Activated CD4-positive, alpha-beta T cell treated with anti-CD3 and anti-CD28 coated beads for 24 hours (primary cell): ENCODE data around the gene RHOB.

Source experiments
- DNase-seq, 2 donors: peaks; one replicate each; pipeline ENCODE4 v3.0.0-alpha.2; 2020; ENCODE audit warnings: low read depth in 2 of 2

Gene RHOB

GRCh38 chr2:20438334-20439192 lies 8.3 kb upstream of the RHOB start:
- no peak for DNase-seq

GRCh38 chr2:20439193-20439475 lies 7.7 kb upstream of the RHOB start:
- DNase-seq, result no peak

- DNase-seq, result no peak
Observed at GRCh38 chr2:20439503-20439902, 7.4 kb upstream of the RHOB start.

DNA sequence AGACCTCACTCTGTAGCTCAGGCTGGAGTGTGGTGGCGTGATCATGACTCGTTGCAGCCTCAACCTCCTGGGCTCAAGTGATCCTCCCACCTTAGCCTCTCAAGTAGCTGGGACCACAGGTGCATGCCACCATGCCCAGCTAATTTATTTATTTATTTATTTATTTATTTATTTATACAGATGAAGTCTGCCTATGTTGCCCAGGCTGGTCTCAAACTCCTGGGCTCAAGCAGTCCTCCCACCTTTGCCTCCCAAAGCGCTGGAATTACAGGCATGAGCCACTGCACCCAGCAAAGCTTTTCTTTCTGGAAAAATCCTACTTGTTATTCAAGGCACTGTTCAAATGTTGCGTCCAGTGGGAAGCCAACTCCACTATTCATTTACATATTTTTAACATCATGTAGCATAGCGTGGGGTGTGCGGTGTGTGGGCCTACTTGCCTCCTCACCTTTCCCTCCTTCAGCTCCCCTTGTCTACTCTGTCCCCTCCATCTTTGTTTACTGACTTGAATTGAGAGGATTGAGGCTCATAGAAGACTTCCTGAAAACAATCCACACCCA lies 6.8 kb upstream of the RHOB start:
- DNase-seq, result no peak

- no peak for DNase-seq
Observed at GRCh38 chr2:20443276-20443920, 3.5 kb upstream of the RHOB start.

- no peak for DNase-seq
Observed at GRCh38 chr2:20444101-20444992, 2.5 kb upstream of the RHOB start.

DNA sequence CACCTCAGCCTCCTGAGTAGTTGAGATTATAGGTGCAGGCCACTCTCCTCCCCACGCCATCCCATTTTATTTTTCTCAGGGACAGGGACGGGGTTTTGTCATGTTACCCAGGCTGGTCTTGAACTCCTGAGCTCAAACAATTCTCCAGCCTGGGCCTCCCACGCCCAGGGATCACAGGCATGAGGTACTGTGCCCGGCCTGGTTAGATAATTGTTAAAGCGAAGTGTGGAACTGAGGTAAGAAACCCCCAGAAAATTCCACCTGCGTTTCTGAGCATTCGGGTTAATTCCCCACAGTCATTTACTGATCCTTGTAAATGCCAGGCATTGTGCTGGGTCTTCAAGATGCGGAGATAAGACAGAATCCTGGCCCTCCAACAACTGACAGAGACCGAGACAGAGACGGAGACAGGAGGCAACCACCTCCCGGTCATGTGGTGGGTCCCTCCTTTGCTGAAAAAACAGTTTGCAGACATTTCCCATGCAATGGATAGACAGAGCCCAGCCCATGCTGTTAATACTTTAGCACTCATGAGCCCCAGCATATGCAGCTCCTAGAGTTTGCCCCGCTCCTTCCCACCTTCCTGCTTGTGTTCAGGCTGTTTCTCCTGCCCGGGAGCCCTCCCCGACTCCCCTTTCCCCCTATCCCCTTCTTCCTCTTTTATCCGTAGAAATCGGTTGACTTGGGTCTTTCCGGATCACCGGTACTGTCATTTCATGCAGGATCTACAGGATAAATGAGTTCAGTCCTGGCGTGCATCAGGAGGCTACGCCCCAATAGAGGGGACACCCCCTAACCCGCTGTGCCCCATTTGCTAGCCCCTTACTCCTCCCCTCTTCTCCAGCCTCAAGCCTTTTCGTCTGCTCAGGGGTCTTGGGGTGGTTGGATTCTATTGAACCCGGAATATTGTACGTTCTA lies 1.6 kb upstream of the RHOB start:
- DNase-seq, result no peak

- no peak for DNase-seq
Observed at GRCh38 chr2:20446255-20446916, 488 bp upstream of the RHOB start.

- DNase-seq, result no peak
Observed at GRCh38 chr2:20447437-20448245, 767 bp downstream of the RHOB start.

- no peak for DNase-seq
Observed at GRCh38 chr2:20448246-20448976, 1.5 kb downstream of the RHOB start.

GRCh38 chr2:20448977-20449306 lies 2.1 kb downstream of the RHOB start:
- DNase-seq, result no peak

DNA sequence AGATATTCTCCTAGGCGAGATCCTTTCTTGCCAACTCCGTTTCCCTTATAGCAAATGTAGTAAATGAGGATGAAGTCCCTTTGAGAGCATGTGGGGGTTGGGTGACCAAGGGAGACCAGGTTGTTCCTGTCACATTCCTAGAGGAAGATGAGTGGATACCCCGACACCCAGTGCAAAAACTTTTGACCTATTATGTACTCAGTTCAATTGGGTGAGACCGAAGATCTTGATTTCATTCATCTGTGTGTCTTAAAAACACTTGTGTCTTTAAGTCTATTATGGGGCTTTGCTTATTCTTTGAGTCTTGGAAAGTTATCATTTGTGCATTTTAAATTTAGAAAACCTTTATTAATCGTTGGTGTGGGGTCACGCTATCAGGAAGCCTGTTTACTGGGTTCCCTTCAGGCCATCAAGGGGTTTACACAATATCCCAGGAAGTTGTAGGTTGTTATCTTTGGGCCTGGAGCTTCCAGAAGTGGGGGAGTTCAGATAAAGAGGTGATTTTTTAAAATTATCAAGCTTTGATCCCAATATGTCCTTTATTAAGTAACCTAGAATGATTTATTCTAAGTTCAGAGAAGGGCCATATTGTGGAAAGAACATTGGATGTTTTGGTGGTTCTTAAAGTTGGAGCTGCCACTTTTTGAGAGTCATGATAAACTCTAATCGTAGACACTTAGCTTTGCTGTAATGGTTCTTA lies 2.8 kb downstream of the RHOB start:
- no peak for DNase-seq

DNA sequence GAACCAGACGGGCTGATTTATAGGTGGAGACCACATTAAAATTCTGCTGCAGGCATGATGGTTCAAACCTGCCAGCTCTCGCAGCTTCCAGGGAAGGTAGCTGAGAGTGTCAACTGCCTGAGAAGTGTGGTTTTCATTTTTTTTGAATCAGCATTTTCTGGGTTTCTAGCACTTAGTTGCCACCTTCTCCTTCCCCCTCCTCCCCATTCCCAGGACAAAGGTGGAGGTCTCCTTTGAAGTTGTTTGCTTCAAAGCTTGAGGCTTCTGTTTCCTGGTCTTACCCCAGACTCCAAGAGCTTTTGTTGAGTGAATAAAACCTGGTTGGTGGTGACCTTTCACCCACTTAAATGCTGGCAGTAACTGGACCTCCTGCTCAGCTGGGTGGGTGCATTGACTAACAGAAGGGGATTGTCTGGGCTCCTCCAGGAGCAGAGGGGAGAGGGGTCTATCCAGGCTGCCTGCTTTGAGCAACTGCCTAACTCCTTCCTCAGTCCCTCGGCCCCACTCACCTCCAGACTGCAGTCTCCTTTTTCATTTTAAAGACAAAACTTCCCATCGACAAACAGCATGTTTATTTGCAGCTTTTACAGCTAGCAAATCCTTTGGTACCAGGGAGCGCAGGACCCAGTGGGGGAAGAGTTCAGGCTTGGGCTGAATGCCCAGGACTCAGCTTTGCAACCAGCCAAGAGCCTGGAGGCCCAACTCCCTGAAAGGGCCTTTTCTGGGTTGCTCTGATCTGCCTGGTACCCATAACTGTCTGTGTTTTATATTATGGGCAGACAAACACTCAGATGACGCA lies 3.5 kb downstream of the RHOB start:
- no peak for DNase-seq

GRCh38 chr2:20451000-20451290 lies 4.1 kb downstream of the RHOB start:
- no peak for DNase-seq

DNA sequence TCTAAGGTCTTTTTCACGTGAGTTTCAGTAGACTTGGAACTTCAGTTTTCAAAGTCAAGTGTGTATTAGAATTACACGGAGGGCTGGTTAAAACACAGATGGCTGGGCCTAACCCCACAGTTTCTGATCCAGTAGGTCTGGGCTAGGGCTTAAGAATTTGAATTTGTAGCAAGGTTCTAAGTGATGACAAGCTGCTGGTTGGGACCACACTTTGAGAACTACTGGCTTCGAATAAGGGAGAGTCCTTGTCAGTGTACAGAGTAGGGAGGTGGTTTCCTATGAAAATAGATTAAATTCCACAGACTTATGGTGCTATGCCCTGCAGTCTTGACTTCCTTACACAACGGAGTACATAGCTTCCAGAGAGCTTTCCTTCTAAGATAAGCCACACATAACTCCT lies 4.5 kb downstream of the RHOB start:
- no peak for DNase-seq

- no peak for DNase-seq
Observed at GRCh38 chr2:20451761-20452499, 5.1 kb downstream of the RHOB start.

- no peak for DNase-seq
Observed at GRCh38 chr2:20452551-20452950, 5.7 kb downstream of the RHOB start.
